Suprapubic skin (tissue), 4 donors: Measurements from ENCODE around the gene RTN4R. TPM values are rescaled to one million over a fixed set of nuclear protein-coding genes. Genes with fewer than 3 reads are reported as not detected.

Experiments
- DNase-seq, 2 donors: peaks; one replicate each; pipeline ENCODE4 v3.0.0-alpha.2; 2019; ENCODE audit warnings: low spot score in 2 of 2
- H3K27ac ChIP-seq: fragments of 200-600 bp; sonication (generic); one replicate; pipeline ENCODE4 v1.5.1; 2019
- H3K27me3 ChIP-seq: fragments of 200-600 bp; sonication (generic); one replicate; pipeline ENCODE4 v1.5.1; 2019
- H3K36me3 ChIP-seq: fragments of 200-600 bp; sonication (generic); one replicate; pipeline ENCODE4 v1.5.1; 2019
- H3K4me1 ChIP-seq: fragments of 200-600 bp; sonication (generic); one replicate; pipeline ENCODE4 v1.5.1; 2019
- H3K4me3 ChIP-seq: fragments of 200-600 bp; sonication (generic); one replicate; pipeline ENCODE4 v1.5.1; 2019; ENCODE audit warnings: mild to moderate bottlenecking
- H3K9me3 ChIP-seq: fragments of 200-600 bp; sonication (generic); one replicate; pipeline ENCODE4 v1.5.1; 2019
- CTCF ChIP-seq, 2 donors: fragments of 200-600 bp in 1 of 2; fragments of 450-650 bp in 1 of 2; sonication (generic) in 1 of 2; IDR thresholded peaks; one replicate each; pipeline ENCODE4 v1.5.1; 2016 to 2019; ENCODE audit warnings: antibody characterized with exemption in 2 of 2, mild to moderate bottlenecking in 1 of 2, moderate library complexity in 1 of 2
- EP300 ChIP-seq: sonication (generic); formaldehyde crosslinking; IDR thresholded peaks from one replicate; pipeline ENCODE4 v1.6.1; 2017; ENCODE audit warnings: antibody characterized with exemption
- POLR2A ChIP-seq, 2 donors: fragments of 450-650 bp; IDR thresholded peaks; one replicate each; pipeline ENCODE4 v1.6.1; 2017; ENCODE audit warnings: antibody characterized with exemption in 2 of 2, mild to moderate bottlenecking in 2 of 2, moderate library complexity in 2 of 2
- POLR2AphosphoS5 ChIP-seq, 3 donors: sonication (generic); formaldehyde crosslinking; IDR thresholded peaks; one replicate each; pipeline ENCODE4 v1.6.1; 2017; ENCODE audit warnings: antibody characterized with exemption in 3 of 3
- WGBS: methylation state at CpG from one replicate; pipeline ENCODE4 v1.1.5; 2018; 5-methylcytosine and 5-hydroxymethylcytosine counted together
- total RNA-seq, 4 donors: library from RNA; depleted of rRNA; stranded (reverse); fragments of >200 nt; gene quantifications; one replicate each; pipeline ENCODE4 v1.1.0, GENCODE V29; 2016

The RTN4R gene
- total RNA-seq, 4 donors from 2014 or later, result 5.0 to 12.2 (median 9.2) TPM

- 38% methylated on average over 6 of the region's 11 CpGs for WGBS
- TF ChIP-seq POLR2A (IDR thresholded peaks at IDR 0.05), result no peak
- no peak for TF ChIP-seq POLR2AphosphoS5 (IDR thresholded peaks at IDR 0.05)
- TF ChIP-seq EP300, result no peak
- no peak for TF ChIP-seq CTCF (IDR thresholded peaks at IDR 0.05)
- H3K27ac ChIP-seq, result no peak overlapping the region
- H3K4me3 ChIP-seq, result no peak overlapping the region
- no peaks in the 10 kb centered on the region for H3K9me3 ChIP-seq
- H3K4me1 ChIP-seq, result peaks cover 18% of the 10 kb centered on the region
- H3K36me3 ChIP-seq, result no peaks in the 10 kb centered on the region
- H3K27me3 ChIP-seq, result no peaks in the 10 kb centered on the region
- DNase-seq, result no peak
Observed at GRCh38 chr22:20249797-20250354, 18.2 kb downstream of the RTN4R start.

DNA sequence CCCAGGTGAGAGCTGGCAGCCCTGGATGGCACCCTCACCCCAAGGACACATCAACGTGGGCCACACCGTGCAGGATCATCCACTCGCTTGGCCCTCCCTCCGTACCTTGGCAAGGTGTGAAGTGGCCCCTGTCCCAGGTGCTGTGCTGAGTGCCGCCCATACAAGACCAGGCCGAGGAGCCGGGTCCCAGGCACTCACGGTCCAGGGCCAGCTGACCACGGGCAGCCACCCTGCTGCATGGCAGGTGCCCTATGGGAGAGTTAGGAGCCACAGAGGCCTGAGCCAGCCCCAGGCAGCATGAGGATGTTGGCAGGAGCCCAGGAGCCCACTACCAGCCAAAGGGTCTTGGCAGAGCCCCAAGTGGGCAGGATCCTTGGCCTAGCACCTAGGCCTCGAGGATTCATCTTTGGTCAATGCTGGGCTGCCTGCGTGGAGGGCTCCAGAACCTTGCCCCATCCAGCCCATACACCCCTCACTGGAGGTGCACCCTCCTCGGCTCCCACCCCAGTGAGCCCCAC lies 19.6 kb downstream of the RTN4R start:
- 92% methylated on average over 5 of the region's 12 CpGs for WGBS
- H3K36me3 ChIP-seq, result no peaks in the 10 kb centered on the region
- H3K4me3 ChIP-seq, result no peak overlapping the region
- TF ChIP-seq CTCF (IDR thresholded peaks at IDR 0.05) (no peak), EP300 (no peak), POLR2A (IDR thresholded peaks at IDR 0.05) (no peak), POLR2AphosphoS5 (IDR thresholded peaks at IDR 0.05) (no peak)
- H3K27ac ChIP-seq, result no peak overlapping the region
- no peaks in the 10 kb centered on the region for H3K9me3 ChIP-seq
- no peak for DNase-seq
- H3K27me3 ChIP-seq, result no peaks in the 10 kb centered on the region
- H3K4me1 ChIP-seq, result peaks cover 25% of the 10 kb centered on the region

DNA sequence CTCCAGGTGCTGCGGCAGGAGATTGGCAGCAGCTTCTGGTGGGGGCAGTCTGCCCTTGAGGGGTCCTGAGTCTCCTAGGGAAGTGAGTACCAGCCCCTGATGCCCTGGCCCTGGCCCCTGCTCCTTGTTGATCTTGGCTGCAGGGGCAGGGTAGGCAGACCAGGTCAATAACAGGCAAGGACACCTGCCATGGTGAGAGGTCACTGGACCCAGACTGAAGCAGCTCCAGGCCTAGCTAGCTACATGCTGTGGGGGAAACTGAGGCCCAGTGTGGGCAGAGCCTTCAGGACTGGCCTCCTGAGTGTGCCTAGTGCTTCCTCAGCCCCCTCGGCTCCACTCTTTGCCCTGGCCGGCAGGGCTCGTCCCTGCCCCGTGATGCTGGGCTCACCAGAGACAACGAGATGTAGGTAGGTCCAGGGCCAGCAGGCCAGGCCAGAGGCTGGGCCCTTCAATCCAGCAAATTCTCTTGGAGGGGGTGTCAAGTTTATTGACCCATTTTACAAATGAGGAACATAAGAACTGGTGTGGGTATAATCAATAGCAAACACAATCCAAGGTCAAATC lies 20.4 kb downstream of the RTN4R start:
- H3K27ac ChIP-seq, result no peak overlapping the region
- no peak overlapping the region for H3K4me3 ChIP-seq
- no peak for DNase-seq
- no peaks in the 10 kb centered on the region for H3K9me3 ChIP-seq
- H3K36me3 ChIP-seq, result no peaks in the 10 kb centered on the region
- H3K27me3 ChIP-seq, result no peaks in the 10 kb centered on the region
- TF ChIP-seq POLR2A (IDR thresholded peaks at IDR 0.05) (no peak), CTCF (IDR thresholded peaks at IDR 0.05) (no peak), POLR2AphosphoS5 (IDR thresholded peaks at IDR 0.05) (no peak)
- peaks cover 34% of the 10 kb centered on the region for H3K4me1 ChIP-seq
- 92% methylated on average over 6 of the region's 6 CpGs for WGBS

DNA sequence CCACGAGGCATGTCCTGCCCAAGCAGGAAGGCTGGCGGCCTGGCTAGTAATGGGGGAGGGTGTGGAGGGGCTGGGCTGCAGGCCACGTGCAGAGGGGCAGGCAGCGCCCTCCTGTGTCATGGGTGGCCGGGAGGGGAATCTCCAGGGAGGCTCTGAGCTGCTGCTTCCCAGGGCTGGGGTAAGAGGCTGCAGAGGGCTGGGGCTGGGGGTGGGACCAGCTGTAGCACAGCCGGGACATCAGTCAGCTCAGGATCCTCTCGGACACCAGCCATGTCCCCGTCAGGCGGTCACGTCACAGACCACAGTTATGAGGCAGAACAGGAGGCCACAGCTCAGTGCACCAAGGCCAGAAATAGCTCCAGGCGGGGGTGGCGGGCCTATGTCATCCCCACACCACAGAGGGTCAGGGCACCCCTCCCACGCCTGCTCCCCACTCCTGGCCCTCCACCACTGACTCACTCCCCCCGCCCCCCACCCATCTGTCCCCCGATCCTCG lies 21.1 kb downstream of the RTN4R start:
- no peak overlapping the region for H3K4me3 ChIP-seq
- WGBS, result 80% methylated on average over 12 of the region's 16 CpGs

More for the DNA sequence above, 21.1 kb downstream of the RTN4R start:
- H3K27me3 ChIP-seq, result no peaks in the 10 kb centered on the region
- no peaks in the 10 kb centered on the region for H3K9me3 ChIP-seq
- H3K4me1 ChIP-seq, result peaks cover 40% of the 10 kb centered on the region
- no peaks in the 10 kb centered on the region for H3K36me3 ChIP-seq
- no peak overlapping the region for H3K27ac ChIP-seq
- no peak for DNase-seq
- TF ChIP-seq POLR2A (IDR thresholded peaks at IDR 0.05), result no peak
- TF ChIP-seq CTCF (IDR thresholded peaks at IDR 0.05), result no peak
- TF ChIP-seq POLR2AphosphoS5 (IDR thresholded peaks at IDR 0.05), result no peak
